GM10248 (cell line): Measurements from ENCODE around the gene FAF2.
"Not testable (repeated sequence)": the region's sequence is repeated elsewhere in the genome, so short reads cannot be mapped to it uniquely, and the experiment has no call there.

Experiments used
- CTCF ChIA-PET: fragments of 300-600 bp; sonication (Branson Sonifier 250); formaldehyde crosslinking; extraction: SDS; loops from one replicate; lab custom pipeline; 2021; ENCODE audit warnings: antibody characterized with exemption; lab: Yijun Ruan, JAX
- POLR2A ChIA-PET: fragments of 350-650 bp; sonication (Branson Sonifier 250); formaldehyde crosslinking; extraction: SDS; loops from one replicate; lab custom pipeline; 2020; ENCODE audit warnings: antibody characterized with exemption; lab: Yijun Ruan, JAX
- DNase-seq: peaks from one replicate; pipeline ENCODE4 v3.0.0; 2012; ENCODE audit errors: extremely low spot score
- TF ChIP-seq, protein P1 (sequence below): IDR thresholded peaks from 2 replicates; pipeline ENCODE4 v1.5.1; 2012; ENCODE audit warnings: mild to moderate bottlenecking, low read depth; ENCODE audit errors: extremely low read depth, missing control alignments, control extremely low read depth

The FAF2 gene

DNA sequence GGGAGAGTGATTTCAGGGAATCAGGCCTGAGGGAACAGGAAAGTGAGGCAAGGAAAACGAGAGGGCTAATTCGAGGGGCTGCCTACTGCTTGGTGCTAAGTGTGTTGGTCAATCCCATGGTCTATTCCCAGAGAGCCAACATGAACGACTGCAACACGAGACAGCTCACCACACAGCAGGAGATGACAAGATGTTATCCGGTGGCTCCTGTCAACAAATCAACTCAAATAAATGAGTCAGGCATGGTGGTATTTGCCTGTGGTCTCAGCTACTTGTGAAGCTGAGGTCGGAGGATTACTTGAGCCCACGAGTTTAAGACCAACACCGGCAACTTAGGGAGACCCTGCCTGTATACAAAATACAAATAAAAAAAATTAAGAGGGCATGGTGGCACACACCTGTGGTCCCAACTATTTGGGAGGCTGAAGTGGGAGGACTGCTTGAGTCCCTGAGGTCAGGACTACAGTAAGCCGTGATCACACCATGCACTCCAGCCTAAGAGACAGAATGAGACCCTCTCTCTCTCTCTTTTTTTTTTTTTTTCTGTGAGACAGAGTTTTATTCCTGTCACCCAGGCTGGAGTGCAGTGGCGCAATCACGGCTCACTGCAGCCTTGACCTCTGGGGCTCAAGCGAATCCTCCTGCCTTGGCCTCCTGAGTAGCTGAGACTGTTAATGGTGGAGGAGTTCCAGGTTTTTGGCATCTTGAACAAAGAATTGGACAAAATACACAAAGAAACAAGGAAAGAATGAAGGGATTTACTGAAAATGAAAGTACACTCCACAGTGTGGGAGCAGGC is 9.0 kb upstream of the FAF2 start:
- CTCF ChIA-PET, result interaction anchor here (1.3 kb wide), 1 partner anchor 9 kb away, joined by 8 read pairs; no protein-coding TSS in a partner anchor
- TF ChIP-seq, protein P1, sequence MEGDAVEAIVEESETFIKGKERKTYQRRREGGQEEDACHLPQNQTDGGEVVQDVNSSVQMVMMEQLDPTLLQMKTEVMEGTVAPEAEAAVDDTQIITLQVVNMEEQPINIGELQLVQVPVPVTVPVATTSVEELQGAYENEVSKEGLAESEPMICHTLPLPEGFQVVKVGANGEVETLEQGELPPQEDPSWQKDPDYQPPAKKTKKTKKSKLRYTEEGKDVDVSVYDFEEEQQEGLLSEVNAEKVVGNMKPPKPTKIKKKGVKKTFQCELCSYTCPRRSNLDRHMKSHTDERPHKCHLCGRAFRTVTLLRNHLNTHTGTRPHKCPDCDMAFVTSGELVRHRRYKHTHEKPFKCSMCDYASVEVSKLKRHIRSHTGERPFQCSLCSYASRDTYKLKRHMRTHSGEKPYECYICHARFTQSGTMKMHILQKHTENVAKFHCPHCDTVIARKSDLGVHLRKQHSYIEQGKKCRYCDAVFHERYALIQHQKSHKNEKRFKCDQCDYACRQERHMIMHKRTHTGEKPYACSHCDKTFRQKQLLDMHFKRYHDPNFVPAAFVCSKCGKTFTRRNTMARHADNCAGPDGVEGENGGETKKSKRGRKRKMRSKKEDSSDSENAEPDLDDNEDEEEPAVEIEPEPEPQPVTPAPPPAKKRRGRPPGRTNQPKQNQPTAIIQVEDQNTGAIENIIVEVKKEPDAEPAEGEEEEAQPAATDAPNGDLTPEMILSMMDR, result no peak
- no peak for DNase-seq
- POLR2A ChIA-PET, result no interaction called here

GRCh38 chr5:176440927-176441706 is 7.1 kb upstream of the FAF2 start:
- ChIA-PET POLR2A (no interaction called here), CTCF (interaction anchor here (1.1 to 1.7 kb wide), 3 partner anchors 10 to 219 kb away, joined by 3 to 4 read pairs (median 3); no protein-coding TSS in a partner anchor)
- no peak for DNase-seq
- TF ChIP-seq, protein P1, result no peak

DNA sequence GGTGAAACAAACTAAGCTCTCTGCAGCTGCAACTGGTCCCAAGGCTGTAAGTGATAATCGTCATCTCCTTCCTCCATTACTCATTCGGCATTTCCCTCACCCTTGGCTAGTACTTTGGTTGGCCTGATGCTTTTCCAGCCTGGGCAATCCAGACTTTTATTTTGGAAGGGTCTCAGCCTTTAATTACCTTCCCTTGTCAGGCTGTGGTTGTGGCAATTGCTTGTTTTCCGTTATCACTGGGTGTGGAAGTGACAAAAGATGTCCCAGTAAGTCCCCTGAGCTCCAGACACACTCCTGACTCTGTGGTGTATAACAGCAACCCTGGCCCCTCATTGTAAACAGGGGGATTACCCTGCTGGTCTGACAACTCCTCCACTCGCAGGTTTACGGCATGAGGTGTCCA is 6.3 kb upstream of the FAF2 start:
- POLR2A ChIA-PET, result no interaction called here
- CTCF ChIA-PET, result interaction anchor here (1.7 kb wide), 1 partner anchor 24 kb away, joined by 3 read pairs; no protein-coding TSS in a partner anchor
- TF ChIP-seq, protein P1, result no peak
- no peak for DNase-seq

GRCh38 chr5:176442911-176443310 is 5.3 kb upstream of the FAF2 start:
- CTCF ChIA-PET, result interaction anchor here (1.7 kb wide), 1 partner anchor 25 kb away, joined by 3 read pairs; no protein-coding TSS in a partner anchor
- DNase-seq, POLR2A ChIA-PET: not testable (repeated sequence)

- POLR2A ChIA-PET, result interaction anchor here (0.6 kb wide), 1 partner anchor 29 kb away, joined by 3 read pairs; no protein-coding TSS in a partner anchor
- CTCF ChIA-PET, result no interaction called here
- no peak for DNase-seq
- TF ChIP-seq, protein P1, result no peak
These were observed 3.4 kb upstream of the FAF2 start for GRCh38 chr5:176444742-176445141.

DNA sequence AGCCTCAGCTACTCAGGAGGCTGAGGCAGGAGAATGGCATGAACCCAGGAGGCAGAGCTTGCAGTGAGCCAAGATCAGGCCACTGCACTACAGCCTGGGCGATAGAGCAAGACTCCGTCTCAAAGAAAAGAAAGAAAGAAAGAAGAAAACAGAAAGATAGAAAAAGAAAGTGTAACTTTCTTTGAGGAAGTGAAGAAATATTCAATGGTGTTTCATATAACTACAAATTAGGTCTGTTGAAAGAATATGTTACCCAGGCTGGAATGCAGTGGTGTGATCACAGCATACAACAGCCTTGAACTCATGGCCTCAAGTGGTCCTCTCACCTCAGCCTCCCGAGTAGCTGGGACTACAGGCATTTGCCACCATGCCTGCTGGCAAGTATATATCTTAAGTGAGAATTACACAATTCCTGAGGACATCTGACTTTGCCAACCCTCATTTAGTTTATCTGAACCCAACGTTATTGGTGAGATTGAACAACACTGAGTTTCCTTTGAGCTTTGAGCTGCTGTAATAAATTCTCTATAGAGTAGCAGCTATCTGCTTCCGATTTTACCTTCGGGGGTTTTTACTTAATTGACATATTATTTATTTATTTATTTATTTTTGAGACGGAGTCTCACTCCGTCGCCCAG is 2.0 kb upstream of the FAF2 start:
- POLR2A ChIA-PET, result interaction anchor here (0.5 kb wide), 1 partner anchor 97 kb away, joined by 4 read pairs; no protein-coding TSS in a partner anchor
- CTCF ChIA-PET, result interaction anchor here (0.9 to 3.7 kb wide), 6 partner anchors 21 to 127 kb away, joined by 3 to 33 read pairs (median 6); partner anchors contain the start of gene CLTB
- DNase-seq, result no peak
- TF ChIP-seq, protein P1, result no peak
